ENCODE data around the gene HCFC1.
A peak's percentile ranks its signal among the peaks of the same experiment; 100 is the strongest.

The HCFC1 gene

DNA sequence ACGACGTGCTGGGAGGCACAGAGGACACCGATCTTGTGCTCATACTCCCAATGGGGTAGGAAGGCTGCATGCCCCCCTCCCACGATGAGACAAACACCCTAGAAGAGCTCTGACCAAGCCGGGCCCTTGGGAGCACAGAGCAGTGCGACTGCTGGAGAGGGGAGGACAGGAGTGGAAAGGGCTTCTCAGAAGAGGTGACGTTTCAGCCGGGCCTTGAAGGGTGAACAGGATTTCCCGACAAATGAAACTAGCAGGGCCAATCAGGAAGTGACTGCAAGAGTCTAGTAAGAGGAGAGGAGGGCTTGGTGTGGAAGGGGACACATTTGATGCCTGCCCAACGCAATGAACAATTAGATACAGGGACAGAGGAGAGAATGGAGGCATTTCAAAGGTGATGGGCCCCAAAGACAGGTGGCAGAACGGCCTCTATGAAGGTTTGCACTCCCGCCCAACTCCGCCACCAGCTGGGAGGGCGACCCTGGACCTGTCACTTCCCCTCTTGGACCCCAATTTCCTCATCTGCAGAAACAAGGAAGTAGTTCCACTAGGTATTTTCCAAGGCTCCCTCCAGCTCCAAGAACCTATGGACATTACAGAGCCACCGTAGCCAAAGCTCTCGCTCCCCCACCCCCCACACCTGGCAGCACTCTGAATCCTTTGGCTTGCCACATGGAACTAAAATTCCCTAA is 3.9 kb downstream of the HCFC1 start:
- Histone ChIP-seq H3K27me3 (ENCODE audit: control insufficient read depth, insufficient read depth, low read length, poor library complexity, severe bottlenecking) (no peaks in the 10 kb centered on the region), H3K4me3 (ENCODE audit: insufficient read depth, low read depth, low read length) (peak overlapping the region; percentile 59), H3K9me3 (ENCODE audit: control insufficient read depth, low read length) (no peaks in the 10 kb centered on the region), H3K27ac (ENCODE audit: insufficient read depth, low read depth, low read length, poor library complexity, severe bottlenecking) (no peak overlapping the region), H3K4me1 (ENCODE audit: control insufficient read depth, insufficient read depth, low read length) (peaks cover 21% of the 10 kb centered on the region), H3K36me3 (ENCODE audit: control insufficient read depth, insufficient read depth, low read length) (peaks cover 4% of the 10 kb centered on the region)
- 78 to 81% methylated on average over 16 of the region's 16 CpGs for WGBS, 2 experiments

DNA sequence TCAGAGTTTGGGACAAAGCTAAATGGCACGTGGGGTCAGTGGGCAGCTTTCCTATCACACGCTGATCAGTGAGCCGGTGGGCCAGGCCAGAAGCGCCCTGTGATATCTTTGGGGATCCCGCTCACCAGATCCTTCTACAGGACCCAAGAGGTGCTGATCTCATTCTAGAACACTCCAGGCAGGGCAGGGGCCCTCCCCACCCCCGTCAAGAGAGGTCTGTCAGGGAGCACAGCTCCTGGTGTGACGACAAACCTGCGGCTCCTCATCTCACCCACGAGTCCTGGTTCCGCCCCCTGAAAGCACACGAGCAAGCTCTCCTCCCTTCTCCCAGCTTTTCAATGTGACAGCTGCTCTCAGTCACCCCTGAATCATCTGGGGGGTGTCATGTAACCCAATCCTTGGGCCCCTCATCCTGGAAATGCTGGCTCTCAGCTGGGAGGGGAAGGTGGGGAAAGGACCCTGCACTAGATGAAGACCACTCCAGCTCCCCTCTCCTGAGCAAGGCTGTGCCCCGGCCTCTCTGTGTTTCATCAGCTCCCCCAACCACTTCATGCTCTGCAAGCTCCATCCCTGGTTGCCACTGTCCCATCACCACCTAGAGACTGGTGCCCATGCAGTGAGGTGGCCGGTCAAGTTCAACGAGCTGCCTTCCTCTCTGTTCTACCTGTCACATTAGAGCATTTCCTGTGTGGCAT is 4.6 kb downstream of the HCFC1 start:
- Histone ChIP-seq H3K4me3 (ENCODE audit: insufficient read depth, low read depth, low read length) (no peak overlapping the region), H3K27ac (ENCODE audit: insufficient read depth, low read depth, low read length, poor library complexity, severe bottlenecking) (no peak overlapping the region)
- WGBS, 2 experiments = 82 to 85% methylated on average over 14 of the region's 14 CpGs

DNA sequence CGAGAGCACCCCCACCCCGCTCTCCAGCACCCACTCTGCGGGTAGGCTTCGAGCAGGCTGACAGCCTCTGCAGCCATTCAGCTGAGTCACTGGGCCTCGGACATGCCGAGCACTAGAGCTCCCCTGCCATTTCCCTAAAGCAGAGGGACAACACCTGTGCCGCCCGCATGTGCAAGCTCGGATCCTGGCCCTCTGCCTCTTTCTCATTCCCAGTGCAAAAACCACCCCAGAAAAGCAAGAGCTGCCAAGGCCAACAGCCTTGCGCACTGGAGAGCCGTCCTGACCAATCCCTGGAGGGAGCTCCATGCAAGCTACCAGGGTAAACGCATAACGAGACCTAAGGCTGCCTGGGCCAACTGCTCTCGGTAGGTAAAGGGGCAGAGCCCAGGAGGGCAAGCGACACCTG is 5.3 kb downstream of the HCFC1 start:
- WGBS, 2 experiments = 90 to 93% methylated on average over 15 of the region's 15 CpGs
- Histone ChIP-seq H3K4me1 (ENCODE audit: control insufficient read depth, insufficient read depth, low read length) (peaks cover 21% of the 10 kb centered on the region), H3K4me3 (ENCODE audit: insufficient read depth, low read depth, low read length) (no peak overlapping the region), H3K9me3 (ENCODE audit: control insufficient read depth, low read length) (no peaks in the 10 kb centered on the region), H3K36me3 (ENCODE audit: control insufficient read depth, insufficient read depth, low read length) (peaks cover 8% of the 10 kb centered on the region), H3K27me3 (ENCODE audit: control insufficient read depth, insufficient read depth, low read length, poor library complexity, severe bottlenecking) (no peaks in the 10 kb centered on the region), H3K27ac (ENCODE audit: insufficient read depth, low read depth, low read length, poor library complexity, severe bottlenecking) (no peak overlapping the region)

More for the DNA sequence above, 4.6 kb downstream of the HCFC1 start:
- Histone ChIP-seq H3K36me3 (ENCODE audit: control insufficient read depth, insufficient read depth, low read length) (peaks cover 8% of the 10 kb centered on the region), H3K27me3 (ENCODE audit: control insufficient read depth, insufficient read depth, low read length, poor library complexity, severe bottlenecking) (no peaks in the 10 kb centered on the region), H3K4me1 (ENCODE audit: control insufficient read depth, insufficient read depth, low read length) (peaks cover 21% of the 10 kb centered on the region), H3K9me3 (ENCODE audit: control insufficient read depth, low read length) (no peaks in the 10 kb centered on the region)

DNA sequence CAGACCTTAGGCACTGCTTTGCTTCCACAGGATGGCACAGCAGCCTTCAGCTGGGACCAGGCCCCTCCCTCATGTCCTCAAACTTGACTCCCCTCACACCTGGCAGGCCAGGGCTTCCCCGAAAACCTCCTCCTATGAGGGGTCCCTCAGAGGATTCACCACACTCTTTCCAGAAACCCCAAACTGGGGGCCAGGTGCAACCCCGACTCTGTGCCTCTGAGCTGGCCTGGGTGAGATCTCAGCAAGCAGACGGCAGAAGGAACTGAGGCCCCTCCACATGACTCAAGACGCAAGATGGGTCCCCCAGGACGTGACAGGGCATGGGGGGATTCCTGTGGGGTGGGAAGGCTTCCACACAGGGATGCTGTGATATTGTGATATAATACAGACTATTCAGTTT is 6.2 kb downstream of the HCFC1 start:
- WGBS, 2 experiments = 95 to 96% methylated on average over 5 of the region's 5 CpGs
- Histone ChIP-seq H3K9me3 (ENCODE audit: control insufficient read depth, low read length) (no peaks in the 10 kb centered on the region), H3K27me3 (ENCODE audit: control insufficient read depth, insufficient read depth, low read length, poor library complexity, severe bottlenecking) (no peaks in the 10 kb centered on the region), H3K4me3 (ENCODE audit: insufficient read depth, low read depth, low read length) (no peak overlapping the region), H3K36me3 (ENCODE audit: control insufficient read depth, insufficient read depth, low read length) (peaks cover 8% of the 10 kb centered on the region), H3K4me1 (ENCODE audit: control insufficient read depth, insufficient read depth, low read length) (peaks cover 21% of the 10 kb centered on the region), H3K27ac (ENCODE audit: insufficient read depth, low read depth, low read length, poor library complexity, severe bottlenecking) (no peak overlapping the region)

DNA sequence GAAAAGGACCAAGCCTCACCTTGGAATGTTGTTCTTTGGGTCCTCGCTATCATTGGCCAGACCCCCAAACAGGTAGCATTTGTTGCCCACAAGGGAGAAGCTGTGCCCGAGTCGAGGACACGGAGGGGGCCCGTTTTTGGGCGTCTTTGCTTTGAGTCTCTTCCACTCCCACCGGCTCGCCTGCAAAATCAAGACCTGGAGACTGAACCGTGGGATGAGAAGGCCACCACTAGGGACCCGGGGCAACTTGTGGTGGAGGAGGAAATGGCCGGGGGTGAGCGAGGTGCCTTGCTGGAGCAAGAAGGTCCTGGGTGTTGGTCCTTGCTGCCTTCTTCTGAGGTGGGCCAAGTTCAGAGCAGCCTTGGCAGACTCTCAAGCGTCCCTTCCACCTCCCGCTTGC is 7.5 kb downstream of the HCFC1 start:
- Histone ChIP-seq H3K9me3 (ENCODE audit: control insufficient read depth, low read length) (no peaks in the 10 kb centered on the region), H3K27ac (ENCODE audit: insufficient read depth, low read depth, low read length, poor library complexity, severe bottlenecking) (no peak overlapping the region), H3K4me3 (ENCODE audit: insufficient read depth, low read depth, low read length) (no peak overlapping the region), H3K4me1 (ENCODE audit: control insufficient read depth, insufficient read depth, low read length) (peaks cover 21% of the 10 kb centered on the region), H3K36me3 (ENCODE audit: control insufficient read depth, insufficient read depth, low read length) (peaks cover 11% of the 10 kb centered on the region), H3K27me3 (ENCODE audit: control insufficient read depth, insufficient read depth, low read length, poor library complexity, severe bottlenecking) (no peaks in the 10 kb centered on the region)
- 94 to 97% methylated on average over 14 of the region's 14 CpGs for WGBS, 2 experiments

DNA sequence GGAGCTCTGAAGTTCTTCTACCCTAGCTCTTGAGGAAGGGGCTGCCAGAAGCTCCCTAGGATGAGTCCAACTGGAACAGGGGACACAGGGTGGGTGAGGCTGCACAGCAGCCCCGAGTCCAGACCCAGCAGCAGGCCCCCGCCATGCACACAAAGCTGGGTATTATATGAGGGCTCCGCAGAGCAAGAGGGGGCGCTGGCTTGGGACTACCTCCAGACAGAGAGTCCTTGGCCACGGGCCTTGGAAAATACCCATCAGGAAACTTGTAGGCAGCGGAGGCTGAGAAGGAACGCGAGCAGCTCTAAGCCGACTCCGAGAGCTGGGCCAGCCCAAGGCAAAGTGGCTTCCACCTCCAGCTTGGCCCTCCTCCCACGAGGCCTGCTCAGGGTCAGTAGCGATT is 8.1 kb downstream of the HCFC1 start:
- WGBS, 2 experiments = 92 to 96% methylated on average over 12 of the region's 12 CpGs
- no peaks in the 10 kb centered on the region for H3K27me3 ChIP-seq (ENCODE audit: control insufficient read depth, insufficient read depth, low read length, poor library complexity, severe bottlenecking)
- H3K4me1 ChIP-seq (ENCODE audit: control insufficient read depth, insufficient read depth, low read length) = peaks cover 20% of the 10 kb centered on the region
- H3K27ac ChIP-seq (ENCODE audit: insufficient read depth, low read depth, low read length, poor library complexity, severe bottlenecking) = no peak overlapping the region
- no peaks in the 10 kb centered on the region for H3K9me3 ChIP-seq (ENCODE audit: control insufficient read depth, low read length)
- H3K4me3 ChIP-seq (ENCODE audit: insufficient read depth, low read depth, low read length) = no peak overlapping the region
- H3K36me3 ChIP-seq (ENCODE audit: control insufficient read depth, insufficient read depth, low read length) = peaks cover 14% of the 10 kb centered on the region

DNA sequence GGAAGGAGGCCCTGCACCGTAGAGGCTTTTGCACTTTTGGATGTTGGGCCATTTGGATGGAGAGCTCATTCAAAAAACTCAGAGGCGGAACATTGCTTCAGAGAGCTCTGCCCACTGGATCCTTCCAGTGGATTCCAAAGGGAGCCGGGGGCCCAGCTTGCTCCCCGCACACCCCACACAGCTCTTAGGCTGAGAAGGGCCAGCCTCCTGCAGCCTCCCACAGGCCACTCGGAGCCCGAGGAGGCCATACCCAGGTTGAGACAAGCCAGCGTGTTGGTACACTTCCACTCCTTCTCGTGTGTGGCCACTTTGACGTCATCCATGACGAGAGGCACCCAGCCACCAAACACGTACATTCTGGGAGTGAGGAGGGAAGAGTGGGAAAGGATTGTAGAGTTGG is 10.3 kb downstream of the HCFC1 start:
- peaks cover 21% of the 10 kb centered on the region for H3K36me3 ChIP-seq (ENCODE audit: control insufficient read depth, insufficient read depth, low read length)
- WGBS, 2 experiments = 96 to 97% methylated on average over 11 of the region's 11 CpGs

DNA sequence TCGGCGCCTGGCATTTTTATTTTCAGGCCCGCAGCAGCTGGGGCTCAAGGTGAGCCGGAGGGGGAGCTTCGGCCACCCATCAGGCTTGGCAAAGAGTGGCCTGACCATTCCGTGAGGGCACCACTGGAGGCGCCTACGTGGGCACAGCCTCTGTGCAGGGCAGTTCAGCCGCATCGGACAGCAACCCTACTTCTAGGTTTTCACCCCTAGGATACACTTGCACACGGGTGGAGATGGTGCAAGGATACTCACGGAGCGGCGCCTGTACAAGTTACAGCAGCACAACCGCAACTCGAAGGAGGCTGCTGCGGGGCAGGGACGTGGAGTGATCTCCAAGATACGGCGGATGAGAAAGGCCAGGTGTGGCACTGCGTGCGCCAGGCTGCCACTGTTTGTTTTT is 10.8 kb downstream of the HCFC1 start:
- no peaks in the 10 kb centered on the region for H3K4me1 ChIP-seq (ENCODE audit: control insufficient read depth, insufficient read depth, low read length)
- H3K4me3 ChIP-seq (ENCODE audit: insufficient read depth, low read depth, low read length) = no peak overlapping the region
- no peaks in the 10 kb centered on the region for H3K9me3 ChIP-seq (ENCODE audit: control insufficient read depth, low read length)
- H3K36me3 ChIP-seq (ENCODE audit: control insufficient read depth, insufficient read depth, low read length) = peaks cover 21% of the 10 kb centered on the region
- H3K27ac ChIP-seq (ENCODE audit: insufficient read depth, low read depth, low read length, poor library complexity, severe bottlenecking) = no peak overlapping the region
- WGBS, 2 experiments = 95 to 97% methylated on average over 22 of the region's 22 CpGs
- no peaks in the 10 kb centered on the region for H3K27me3 ChIP-seq (ENCODE audit: control insufficient read depth, insufficient read depth, low read length, poor library complexity, severe bottlenecking)

More for the DNA sequence above, 10.3 kb downstream of the HCFC1 start:
- no peaks in the 10 kb centered on the region for H3K27me3 ChIP-seq (ENCODE audit: control insufficient read depth, insufficient read depth, low read length, poor library complexity, severe bottlenecking)
- no peaks in the 10 kb centered on the region for H3K9me3 ChIP-seq (ENCODE audit: control insufficient read depth, low read length)
- no peaks in the 10 kb centered on the region for H3K4me1 ChIP-seq (ENCODE audit: control insufficient read depth, insufficient read depth, low read length)
- no peak overlapping the region for H3K27ac ChIP-seq (ENCODE audit: insufficient read depth, low read depth, low read length, poor library complexity, severe bottlenecking)
- H3K4me3 ChIP-seq (ENCODE audit: insufficient read depth, low read depth, low read length) = no peak overlapping the region

DNA sequence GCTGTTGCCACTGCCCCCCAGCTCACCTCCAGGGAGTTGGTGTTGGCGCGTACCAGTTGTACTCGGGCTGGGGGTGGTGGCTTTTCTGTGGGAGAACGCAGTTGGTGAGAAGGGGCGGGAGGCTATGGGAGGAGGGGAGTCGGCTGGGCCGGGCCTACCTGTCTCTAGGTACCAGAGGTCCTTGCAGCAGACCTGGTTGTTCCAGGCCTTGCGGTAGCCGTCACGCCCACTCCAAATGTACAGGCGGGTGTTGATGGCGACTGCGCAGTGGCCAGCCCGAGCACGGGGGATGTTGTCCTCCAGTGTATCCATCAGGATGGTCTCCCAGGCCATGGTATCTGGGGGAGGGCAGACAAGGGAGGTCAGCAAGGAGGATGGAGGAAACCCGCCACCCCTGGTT is 11.5 kb downstream of the HCFC1 start:
- H3K4me1 ChIP-seq (ENCODE audit: control insufficient read depth, insufficient read depth, low read length) = no peaks in the 10 kb centered on the region
- H3K36me3 ChIP-seq (ENCODE audit: control insufficient read depth, insufficient read depth, low read length) = peaks cover 21% of the 10 kb centered on the region
- H3K27ac ChIP-seq (ENCODE audit: insufficient read depth, low read depth, low read length, poor library complexity, severe bottlenecking) = no peak overlapping the region
- no peaks in the 10 kb centered on the region for H3K9me3 ChIP-seq (ENCODE audit: control insufficient read depth, low read length)
- 95 to 96% methylated on average over 15 of the region's 16 CpGs for WGBS, 2 experiments
- H3K27me3 ChIP-seq (ENCODE audit: control insufficient read depth, insufficient read depth, low read length, poor library complexity, severe bottlenecking) = no peaks in the 10 kb centered on the region
- no peak overlapping the region for H3K4me3 ChIP-seq (ENCODE audit: insufficient read depth, low read depth, low read length)

DNA sequence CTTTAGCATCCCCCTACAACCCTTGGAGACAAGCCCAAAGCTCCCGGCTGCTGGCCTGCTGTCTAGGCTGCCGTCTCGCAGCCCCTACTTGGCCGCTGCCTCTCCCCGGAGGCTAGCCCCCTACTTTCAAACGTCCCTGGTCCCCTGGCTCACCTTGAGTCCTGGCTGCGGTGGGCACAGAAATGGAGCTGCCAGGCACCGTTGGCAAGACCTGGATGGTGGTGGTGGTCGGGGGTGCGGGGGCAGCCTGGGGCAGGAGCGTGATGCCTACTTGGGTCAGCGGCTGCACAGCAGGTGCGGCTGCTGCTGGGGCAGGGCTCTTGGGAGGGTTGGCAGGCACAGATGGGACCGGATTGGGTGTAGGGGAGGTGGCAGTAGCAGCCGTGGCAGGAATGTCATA is 12.0 kb downstream of the HCFC1 start:
- no peaks in the 10 kb centered on the region for H3K9me3 ChIP-seq (ENCODE audit: control insufficient read depth, low read length)
- H3K4me1 ChIP-seq (ENCODE audit: control insufficient read depth, insufficient read depth, low read length) = no peaks in the 10 kb centered on the region
- peaks cover 21% of the 10 kb centered on the region for H3K36me3 ChIP-seq (ENCODE audit: control insufficient read depth, insufficient read depth, low read length)
- no peak overlapping the region for H3K4me3 ChIP-seq (ENCODE audit: insufficient read depth, low read depth, low read length)
- WGBS, 2 experiments = 95 to 100% methylated on average over 15 of the region's 15 CpGs
- H3K27me3 ChIP-seq (ENCODE audit: control insufficient read depth, insufficient read depth, low read length, poor library complexity, severe bottlenecking) = no peaks in the 10 kb centered on the region
- no peak overlapping the region for H3K27ac ChIP-seq (ENCODE audit: insufficient read depth, low read depth, low read length, poor library complexity, severe bottlenecking)

Measured in ectodermal cell (in vitro differentiated cells).